Hepatocyte (in vitro differentiated cells): Measurements from ENCODE around the gene VANGL2.

Source experiments
- CTCF ChIP-seq: fragments of 200-600 bp; sonication (generic); IDR thresholded peaks from 2 replicates; pipeline ENCODE4 v1.5.1; 2016; ENCODE audit warnings: antibody characterized with exemption, mild to moderate bottlenecking; ENCODE audit not compliant: poor library complexity
- EZH2 ChIP-seq: fragments of 200-600 bp; sonication (generic); IDR thresholded peaks from 2 replicates; pipeline ENCODE4 v1.6.1; 2016; ENCODE audit warnings: antibody characterized with exemption, mild to moderate bottlenecking, borderline replicate concordance

- no peak for TF ChIP-seq CTCF
- TF ChIP-seq EZH2, result no peak
Measured at GRCh38 chr1:160427625-160428024, 27.3 kb downstream of the VANGL2 start.
